MM.1S (cell line): Measurements from ENCODE around the gene ZNF681.
A peak's percentile ranks its signal among the peaks of the same experiment; 100 is the strongest.
"Not testable (repeated sequence)": the region's sequence is repeated elsewhere in the genome, so short reads cannot be mapped to it uniquely, and the experiment has no call there.

Source experiments
- DNase-seq: peaks from one replicate; pipeline ENCODE4 v3.0.0-alpha.2; 2015
- H2AFZ ChIP-seq: fragments of 300-600 bp; sonication (generic); 2 replicates; pipeline ENCODE4 v1.6.0; 2016; ENCODE audit warnings: antibody characterized with exemption, low read length
- H3F3A ChIP-seq: fragments of 300-600 bp; sonication (generic); 2 replicates; pipeline ENCODE4 v1.6.1; 2016; ENCODE audit warnings: mild to moderate bottlenecking, antibody characterized with exemption, low read length, moderate library complexity, mixed read lengths; ENCODE audit not compliant: insufficient read depth
- H3K27ac ChIP-seq: fragments of 300-600 bp; sonication (generic); 2 replicates; pipeline ENCODE4 v1.5.1; 2016; ENCODE audit warnings: mild to moderate bottlenecking, low read length
- H3K27me3 ChIP-seq: fragments of 300-600 bp; sonication (generic); replicated peaks from 2 replicates; pipeline ENCODE4 v1.6.0; 2016; ENCODE audit warnings: low read length; ENCODE audit not compliant: insufficient read depth
- H3K36me3 ChIP-seq: fragments of 300-600 bp; sonication (generic); replicated peaks from 2 replicates; pipeline ENCODE4 v1.6.1; 2016; ENCODE audit warnings: mild to moderate bottlenecking, low read length, mixed read lengths; ENCODE audit not compliant: insufficient read depth
- H3K4me1 ChIP-seq: fragments of 300-600 bp; sonication (generic); 2 replicates; pipeline ENCODE4 v1.6.1; 2016; ENCODE audit warnings: low read length, mixed read lengths
- H3K4me2 ChIP-seq: fragments of 300-600 bp; sonication (generic); 2 replicates; pipeline ENCODE4 v1.6.0; 2016; ENCODE audit warnings: low read depth, low read length
- H3K4me3 ChIP-seq: fragments of 300-600 bp; sonication (generic); 2 replicates; pipeline ENCODE4 v1.5.1; 2016; ENCODE audit warnings: low read length, mixed read lengths
- H3K79me2 ChIP-seq: fragments of 300-600 bp; sonication (generic); 2 replicates; pipeline ENCODE4 v1.6.1; 2016; ENCODE audit warnings: mixed run types, low read length, mixed read lengths
- H3K9ac ChIP-seq: fragments of 300-600 bp; sonication (generic); 2 replicates; pipeline ENCODE4 v1.6.1; 2016; ENCODE audit warnings: low read length, mixed read lengths
- H3K9me2 ChIP-seq: fragments of 300-600 bp; sonication (generic); replicated peaks from 2 replicates; pipeline ENCODE4 v1.6.1; 2016; ENCODE audit warnings: mild to moderate bottlenecking, low read length, mixed read lengths; ENCODE audit not compliant: insufficient read depth
- H3K9me3 ChIP-seq: fragments of 300-600 bp; sonication (generic); replicated peaks from 2 replicates; pipeline ENCODE4 v1.6.1; 2016; ENCODE audit warnings: mild to moderate bottlenecking, low read length, mixed read lengths; ENCODE audit not compliant: insufficient read depth
- H4K20me1 ChIP-seq: fragments of 300-600 bp; sonication (generic); 2 replicates; pipeline ENCODE4 v1.6.1; 2016; ENCODE audit warnings: mild to moderate bottlenecking, low read length, moderate library complexity, mixed read lengths; ENCODE audit not compliant: insufficient read depth
- CTCF ChIP-seq: fragments of 300-600 bp; sonication (generic); IDR thresholded peaks from 2 replicates; pipeline ENCODE4 v1.5.1; 2016; ENCODE audit warnings: antibody characterized with exemption, low read length, mixed read lengths
- EZH2 ChIP-seq: fragments of 300-600 bp; sonication (generic); optimal IDR thresholded peaks from 2 replicates; pipeline ENCODE3; 2017; ENCODE audit warnings: low read depth, mild to moderate bottlenecking, antibody characterized with exemption, low read length, mixed read lengths
- EZH2phosphoT487 ChIP-seq: fragments of 300-600 bp; sonication (generic); IDR thresholded peaks from 2 replicates; pipeline ENCODE4 v1.6.1; 2018; ENCODE audit warnings: antibody characterized with exemption, low read length

The ZNF681 gene

DNA sequence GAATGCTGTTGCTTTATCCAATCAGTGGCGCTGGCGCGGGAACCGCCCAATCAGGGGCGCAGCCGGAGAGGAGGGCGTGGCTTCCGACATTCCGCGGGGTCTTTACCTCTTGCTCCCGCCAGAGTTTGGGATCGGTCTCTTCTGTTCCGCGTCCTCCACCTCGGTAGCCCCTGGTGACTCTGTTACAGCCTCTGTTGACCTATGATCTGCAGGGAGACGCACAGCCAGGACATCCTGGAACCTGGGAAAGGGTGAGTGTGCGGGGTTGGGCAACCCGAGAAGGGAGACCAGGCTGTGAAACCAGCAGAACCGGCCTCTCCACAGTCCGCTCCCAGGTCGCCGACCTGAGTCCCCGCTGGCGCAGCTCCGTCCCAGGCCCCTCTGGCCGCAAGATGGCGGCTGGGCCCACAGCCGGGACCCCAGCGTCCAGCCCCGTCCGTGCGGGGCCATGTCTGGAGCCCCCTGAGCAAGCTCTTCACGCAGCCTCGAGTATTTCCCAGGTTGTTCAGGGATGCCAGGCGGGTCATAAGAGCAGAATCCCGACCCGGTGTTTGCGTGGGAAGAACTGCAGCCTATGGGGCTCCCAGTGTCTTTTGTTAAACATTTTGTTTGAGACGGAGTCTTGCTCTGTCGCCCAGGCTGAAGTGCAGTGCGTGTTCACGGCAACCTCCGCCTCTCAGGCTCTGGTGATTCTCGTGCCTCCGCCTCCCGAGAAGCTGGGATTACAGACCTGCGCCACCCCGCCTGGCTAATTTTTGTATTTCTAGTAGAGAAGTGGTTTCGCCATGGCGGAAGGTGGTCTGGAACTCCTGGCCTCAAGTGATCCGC lies 4.4 kb upstream of the ZNF681 start:
- Histone ChIP-seq H3K4me3 (no peak overlapping the region), H3K79me2 (no peaks in the 10 kb centered on the region), H3K9ac (no peak overlapping the region), H2AFZ (no peak overlapping the region), H3K4me2 (no peak overlapping the region), H3K27ac (no peak overlapping the region), H4K20me1 (no peaks in the 10 kb centered on the region), H3K4me1 (peaks cover 5% of the 10 kb centered on the region), H3K36me3 (no peaks in the 10 kb centered on the region), H3K27me3 (no peaks in the 10 kb centered on the region), H3K9me2 (no peaks in the 10 kb centered on the region), H3F3A (peaks cover 5% of the 10 kb centered on the region; the same call in 1 of the 2 replicates), H3K9me3 (no peaks in the 10 kb centered on the region)
- TF ChIP-seq CTCF (no peak), EZH2 (no peak), EZH2phosphoT487 (no peak)
- DNase-seq: no peak

DNA sequence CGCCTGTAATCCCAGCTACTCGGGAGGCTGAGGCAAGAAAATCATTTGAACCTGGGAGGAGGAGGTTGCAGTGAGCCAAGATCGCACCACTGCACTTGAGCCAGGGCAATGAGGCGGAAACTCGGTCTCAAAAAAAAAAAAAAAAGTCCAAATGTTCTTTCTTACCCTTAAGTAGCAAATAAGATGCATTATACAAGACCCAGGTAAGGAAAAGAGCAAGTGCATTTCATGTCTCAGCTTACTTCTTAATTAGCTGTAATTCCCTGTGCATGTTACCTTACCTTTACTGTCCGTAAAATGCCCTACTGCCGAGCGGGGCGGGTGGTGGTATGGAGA lies 3.8 kb upstream of the ZNF681 start:
- Histone ChIP-seq H3K4me1 (peaks cover 5% of the 10 kb centered on the region), H3K27ac (no peak overlapping the region), H2AFZ (no peak overlapping the region), H3K79me2 (no peaks in the 10 kb centered on the region), H3K4me2 (no peak overlapping the region), H3K36me3 (no peaks in the 10 kb centered on the region), H3K4me3 (no peak overlapping the region), H3K9me2 (no peaks in the 10 kb centered on the region), H4K20me1 (no peaks in the 10 kb centered on the region), H3K9ac (no peak overlapping the region), H3K9me3 (no peaks in the 10 kb centered on the region), H3K27me3 (no peaks in the 10 kb centered on the region), H3F3A (peaks cover 5% of the 10 kb centered on the region; the same call in 1 of the 2 replicates)
- DNase-seq: no peak
- TF ChIP-seq CTCF (no peak), EZH2 (no peak), EZH2phosphoT487 (no peak)

- not testable (repeated sequence) for H3K79me2 ChIP-seq
Observed at GRCh38 chr19:23760326-23760725, 1.6 kb upstream of the ZNF681 start.

DNA sequence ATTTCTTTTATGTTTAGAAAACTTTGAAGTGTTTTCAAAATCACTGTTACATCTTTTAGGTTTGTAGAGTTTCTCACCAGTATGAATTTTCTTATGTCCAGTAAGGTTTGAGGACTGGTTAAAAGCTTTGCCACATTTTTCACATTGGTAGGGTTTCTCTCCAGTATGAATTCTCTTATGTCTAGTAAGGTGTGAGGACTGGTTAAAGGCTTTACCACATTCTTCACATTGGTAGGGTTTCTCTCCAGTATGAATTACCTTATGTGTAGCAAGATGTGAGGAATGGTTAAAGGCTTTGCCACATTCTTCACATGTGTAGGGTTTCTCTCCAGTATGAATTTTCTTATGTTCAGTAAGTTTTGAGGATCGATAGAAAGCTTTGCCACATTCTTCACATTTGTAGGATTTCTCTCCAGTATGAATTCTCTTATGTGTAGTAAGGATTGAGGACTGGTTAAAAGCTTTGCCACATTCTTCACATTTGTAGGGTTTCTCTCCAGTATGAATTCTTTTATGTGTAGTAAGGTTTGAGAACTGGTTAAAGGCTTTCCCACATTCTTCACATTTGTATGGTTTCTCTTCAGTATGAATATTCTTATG lies 15.0 kb downstream of the ZNF681 start:
- H3K4me3 ChIP-seq, H3K4me1 ChIP-seq, H3F3A ChIP-seq, H2AFZ ChIP-seq, H3K27me3 ChIP-seq, H3K9ac ChIP-seq, H3K9me3 ChIP-seq, H3K4me2 ChIP-seq, H3K27ac ChIP-seq, DNase-seq, H4K20me1 ChIP-seq, H3K79me2 ChIP-seq, H3K9me2 ChIP-seq, H3K36me3 ChIP-seq: not testable (repeated sequence)

More at GRCh38 chr19:23760326-23760725, 1.6 kb upstream of the ZNF681 start:
- H2AFZ ChIP-seq, H3K27me3 ChIP-seq, H3K4me3 ChIP-seq, H4K20me1 ChIP-seq, H3F3A ChIP-seq, H3K4me1 ChIP-seq, H3K9me3 ChIP-seq, H3K9me2 ChIP-seq, H3K36me3 ChIP-seq: not testable (repeated sequence)
- peak overlapping the region; percentile 70 for H3K27ac ChIP-seq
- peak overlapping the region; percentile 15; the same call in 1 of the 2 replicates for H3K9ac ChIP-seq
- peak overlapping the region; percentile 45; the same call in 1 of the 2 replicates for H3K4me2 ChIP-seq
- peak; percentile 44 for DNase-seq

DNA sequence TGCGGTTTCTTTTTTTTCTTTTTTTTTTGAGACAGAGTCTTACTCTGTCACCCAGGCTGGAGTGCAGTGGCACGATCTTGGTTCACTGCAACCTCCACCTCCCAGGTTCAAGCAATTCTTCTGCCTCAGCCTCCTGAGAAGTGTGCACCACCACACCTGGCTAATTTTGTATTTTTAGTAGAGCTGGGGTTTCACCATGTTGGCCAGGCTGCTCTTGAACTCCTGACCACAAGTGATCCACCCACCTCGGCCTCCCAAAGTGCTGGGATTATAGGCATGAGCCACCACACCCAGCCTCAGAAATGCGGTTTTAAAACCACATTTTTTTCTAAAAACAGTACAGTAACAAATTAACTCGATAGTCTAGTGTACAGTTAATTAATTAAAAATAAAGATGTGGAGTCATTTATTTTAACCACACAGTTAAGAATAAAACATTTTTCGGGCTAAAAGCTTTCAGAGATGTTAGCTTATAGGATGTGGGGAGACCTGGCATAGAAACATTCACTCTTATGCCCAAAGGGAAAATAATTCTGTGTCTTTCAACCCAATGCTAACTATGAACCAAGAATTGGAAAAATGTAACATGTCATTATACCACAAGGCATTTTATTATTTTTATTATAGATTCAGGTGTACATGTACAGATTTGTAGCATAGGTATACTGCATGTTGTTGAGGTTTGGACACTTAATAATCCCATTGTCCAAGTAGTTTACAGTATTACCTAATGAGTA lies 27.8 kb downstream of the ZNF681 start:
- H3K4me2 ChIP-seq, H3K9me2 ChIP-seq, H3F3A ChIP-seq, H3K9me3 ChIP-seq, H3K36me3 ChIP-seq, H3K4me1 ChIP-seq, H2AFZ ChIP-seq, H3K27me3 ChIP-seq, H3K4me3 ChIP-seq, H4K20me1 ChIP-seq, H3K79me2 ChIP-seq, H3K9ac ChIP-seq: not testable (repeated sequence)
- peak overlapping the region; percentile 35; the same call in 1 of the 2 replicates for H3K27ac ChIP-seq
- DNase-seq: peak; percentile 57

- not testable (repeated sequence) for H3K9ac ChIP-seq
Observed at GRCh38 chr19:23724161-23724560, 34.5 kb downstream of the ZNF681 start.

More at GRCh38 chr19:23724161-23724560, 34.5 kb downstream of the ZNF681 start:
- not testable (repeated sequence) for H2AFZ ChIP-seq, H3K79me2 ChIP-seq, H3K9me2 ChIP-seq, H4K20me1 ChIP-seq, H3K4me2 ChIP-seq, DNase-seq, H3K4me1 ChIP-seq, H3F3A ChIP-seq, H3K27me3 ChIP-seq, H3K9me3 ChIP-seq, H3K36me3 ChIP-seq, H3K27ac ChIP-seq, H3K4me3 ChIP-seq
